T-cell (primary cell): ENCODE measurements around the gene PLEKHN1. TPM values are rescaled to one million over a fixed set of nuclear protein-coding genes. Genes with fewer than 3 reads are reported as not detected.
A peak's percentile ranks its signal among the peaks of the same experiment; 100 is the strongest.

Experiments used
- ATAC-seq, 4 experiments: fragments of 200-7000 bp in 3 of 4; fragments of 150-1000 bp in 1 of 4; cut with Tn5 transposase; replicated peaks in 1 of 4; 1 replicate in 3 of 4; 2 replicates in 1 of 4; pipeline ENCODE4 v1.10.0; 2021; ENCODE audit warnings: moderate library complexity in 3 of 4, mild to moderate bottlenecking in 2 of 4, moderate number of reproducible peaks in 1 of 4
- CTCF ChIA-PET, 2 donors: fragments of 300-600 bp; sonication (Branson Sonifier 250); formaldehyde crosslinking; loops; one replicate each; lab custom pipeline; 2022; ENCODE audit warnings: antibody characterized with exemption in 2 of 2; lab: Charles Lee
- POLR2A ChIA-PET, 2 donors: fragments of 300-600 bp; sonication (Branson Sonifier 250); formaldehyde crosslinking; loops; one replicate each; lab custom pipeline; 2022; ENCODE audit warnings: antibody characterized with exemption in 2 of 2; lab: Charles Lee
- DNase-seq, 35 experiments: peaks; one replicate each; pipeline versions ENCODE4 v3.0.0 to v3.0.0-alpha.2; 2013 to 2023
- H3K27ac ChIP-seq: one replicate; pipeline ENCODE4 v1.5.1; 2013; ENCODE audit warnings: low read length
- H3K27me3 ChIP-seq, 2 experiments: replicated peaks in 1 of 2; 1 replicate in 1 of 2; 2 replicates in 1 of 2; pipeline versions ENCODE4 v1.6.1 to v1.7.0; 2013; ENCODE audit warnings: low read length in 1 of 2, mixed read lengths in 1 of 2; ENCODE audit not compliant: control insufficient read depth in 2 of 2, insufficient read depth in 2 of 2; ENCODE audit errors: extremely low read depth in 1 of 2
- H3K36me3 ChIP-seq, 2 donors: 1 replicate in 1 of 2; 2 replicates in 1 of 2; pipeline versions ENCODE4 v1.6.1 to v1.7.0; 2013; ENCODE audit warnings: low read length in 1 of 2; ENCODE audit not compliant: control insufficient read depth in 2 of 2, insufficient read depth in 1 of 2; ENCODE audit errors: extremely low read depth in 1 of 2
- H3K4me1 ChIP-seq, 2 experiments: 1 replicate in 1 of 2; 2 replicates in 1 of 2; pipeline versions ENCODE4 v1.6.1 to v1.7.0; 2013; ENCODE audit warnings: low read length in 2 of 2, mixed read lengths in 1 of 2; ENCODE audit not compliant: insufficient read depth in 2 of 2, control insufficient read depth in 1 of 2; ENCODE audit errors: extremely low read depth in 1 of 2
- H3K4me3 ChIP-seq, 2 donors: 1 replicate in 1 of 2; 2 replicates in 1 of 2; pipeline versions ENCODE4 v1.5.1 to v1.7.0; 2013; ENCODE audit warnings: mild to moderate bottlenecking in 2 of 2, low read length in 1 of 2, moderate library complexity in 1 of 2; ENCODE audit not compliant: control insufficient read depth in 1 of 2; ENCODE audit errors: extremely low read depth in 1 of 2
- H3K9me3 ChIP-seq: 2 replicates; pipeline ENCODE4 v1.7.0; 2013
- H3K27ac Mint-ChIP-seq, 2 donors: one replicate each; pipeline ENCODE4 v1.8.0; 2020 to 2021; ENCODE audit warnings: mild to moderate bottlenecking in 2 of 2, mixed read lengths in 2 of 2
- H3K27me3 Mint-ChIP-seq, 2 donors: one replicate each; pipeline ENCODE4 v1.8.0; 2021 to 2022; ENCODE audit warnings: mixed read lengths in 2 of 2
- H3K36me3 Mint-ChIP-seq: one replicate; pipeline ENCODE4 v1.8.0; 2021; ENCODE audit warnings: mixed read lengths
- H3K4me1 Mint-ChIP-seq, 3 donors: one replicate each; pipeline ENCODE4 v1.8.0; 2020 to 2022; ENCODE audit warnings: mixed read lengths in 3 of 3, mild to moderate bottlenecking in 1 of 3
- H3K4me3 Mint-ChIP-seq, 3 donors: one replicate each; pipeline ENCODE4 v1.8.0; 2020 to 2022; ENCODE audit warnings: mild to moderate bottlenecking in 3 of 3, mixed read lengths in 3 of 3, moderate library complexity in 3 of 3
- H3K9me3 Mint-ChIP-seq, 3 donors: one replicate each; pipeline ENCODE4 v1.8.0; 2020 to 2022; ENCODE audit warnings: mixed read lengths in 3 of 3
- WGBS: methylation state at CpG from one replicate; pipeline ENCODE4 v1.1.5; 2013; ENCODE audit warnings: missing lambda C conversion rate; ENCODE audit not compliant: insufficient coverage; 5-methylcytosine and 5-hydroxymethylcytosine counted together
- total RNA-seq, 35 experiments: library from RNA in 6 of 35; stranded (reverse) in 6 of 35; fragments of 120-200 nt in 1 of 35; gene quantifications; one replicate each; pipeline versions ENCODE4 v1.2.1 to v1.2.4 and lab custom pipeline; 2013 to 2026

The PLEKHN1 gene
- total RNA-seq, 5 donors from 2014 or later (not counting 1 experiment from before 2014, with no cell fraction given): 0.30 to 9.9 (median 7.3) TPM

GRCh38 chr1:963746-964525, 2.3 kb upstream of the PLEKHN1 start:
- ATAC-seq (no peak), DNase-seq (no peak)
- WGBS: 97% methylated on average over 28 of the region's 47 CpGs
- H3K36me3 ChIP-seq: peaks cover 0 to 4% of the 10 kb centered on the region in 2 donors
- H3K27ac Mint-ChIP-seq: no peak overlapping the region
- POLR2A ChIA-PET: no interaction called here
- peak overlapping the region in 1 of 3 donors; percentile 6 for H3K4me3 Mint-ChIP-seq
- H3K4me3 ChIP-seq: no peak overlapping the region
- peaks cover 0 to 38% of the 10 kb centered on the region in 2 experiments for H3K4me1 ChIP-seq
- CTCF ChIA-PET: no interaction called here
- H3K27me3 Mint-ChIP-seq: peaks cover 4% of the 10 kb centered on the region in 2 donors
- H3K9me3 ChIP-seq: no peaks in the 10 kb centered on the region
- no peaks in the 10 kb centered on the region for H3K36me3 Mint-ChIP-seq
- peaks cover 0 to 16% of the 10 kb centered on the region in 2 experiments for H3K27me3 ChIP-seq
- peaks cover 0 to 18% (median 16%) of the 10 kb centered on the region in 3 donors for H3K4me1 Mint-ChIP-seq
- no peaks in the 10 kb centered on the region for H3K9me3 Mint-ChIP-seq
- H3K27ac ChIP-seq: no peak overlapping the region

GRCh38 chr1:964691-965525, 1.4 kb upstream of the PLEKHN1 start:
- no peaks in the 10 kb centered on the region for H3K9me3 Mint-ChIP-seq
- Histone ChIP-seq H3K27ac (no peak overlapping the region), H3K9me3 (no peaks in the 10 kb centered on the region), H3K4me1 (peaks cover 0 to 32% of the 10 kb centered on the region in 2 experiments), H3K27me3 (peaks cover 0 to 18% of the 10 kb centered on the region in 2 experiments), H3K4me3 (no peak overlapping the region), H3K36me3 (peaks cover 0 to 4% of the 10 kb centered on the region in 2 donors)
- DNase-seq: no peak
- H3K27ac Mint-ChIP-seq: no peak overlapping the region
- H3K4me1 Mint-ChIP-seq: peaks cover 0 to 17% (median 16%) of the 10 kb centered on the region in 3 donors
- H3K4me3 Mint-ChIP-seq: peak overlapping the region in 1 of 3 donors; percentile 55
- H3K36me3 Mint-ChIP-seq: no peaks in the 10 kb centered on the region
- WGBS: 86% methylated on average over 17 of the region's 51 CpGs
- ATAC-seq: no peak
- ChIA-PET POLR2A (no interaction called here), CTCF (no interaction called here)
- H3K27me3 Mint-ChIP-seq: peaks cover 5 to 7% of the 10 kb centered on the region in 2 donors

GRCh38 chr1:965526-966134, 652 bp upstream of the PLEKHN1 start:
- Mint-ChIP-seq H3K9me3 (no peaks in the 10 kb centered on the region), H3K27ac (peak overlapping the region; percentile 11 to 59), H3K27me3 (peaks cover 5 to 7% of the 10 kb centered on the region in 2 donors), H3K4me1 (peaks cover 0 to 17% (median 16%) of the 10 kb centered on the region in 3 donors), H3K36me3 (no peaks in the 10 kb centered on the region), H3K4me3 (peak overlapping the region; percentile 41 to 68 (median 55))
- ATAC-seq (no peak), DNase-seq (no peak)
- peaks cover 0 to 25% of the 10 kb centered on the region in 2 experiments for H3K27me3 ChIP-seq
- H3K4me3 ChIP-seq: peak overlapping the region in 1 of 2 donors; percentile 66
- CTCF ChIA-PET: no interaction called here
- peaks cover 0 to 4% of the 10 kb centered on the region in 2 donors for H3K36me3 ChIP-seq
- peaks cover 0 to 28% of the 10 kb centered on the region in 2 experiments for H3K4me1 ChIP-seq
- POLR2A ChIA-PET: no interaction called here
- H3K27ac ChIP-seq: peak overlapping the region; percentile 47
- 73% methylated on average over 24 of the region's 26 CpGs for WGBS
- H3K9me3 ChIP-seq: no peaks in the 10 kb centered on the region

- Histone ChIP-seq H3K27me3 (peaks cover 0 to 37% of the 10 kb centered on the region in 2 experiments), H3K9me3 (no peaks in the 10 kb centered on the region), H3K27ac (peak overlapping the region; percentile 47), H3K4me3 (peak overlapping the region; percentile 53 to 66), H3K4me1 (peaks cover 0 to 21% of the 10 kb centered on the region in 2 experiments), H3K36me3 (peaks cover 0 to 4% of the 10 kb centered on the region in 2 donors)
- ChIA-PET CTCF (interaction anchor here in 1 of 2 donors (0.6 to 0.8 kb wide), 2 partner anchors 25 to 46 kb away, joined by 5 read pairs; partner anchors contain the start of gene ISG15), POLR2A (no interaction called here)
- Mint-ChIP-seq H3K4me1 (peaks cover 0 to 13% (median 12%) of the 10 kb centered on the region in 3 donors), H3K36me3 (no peaks in the 10 kb centered on the region), H3K4me3 (peak overlapping the region; percentile 71 to 85 (median 79)), H3K27me3 (peaks cover 7% of the 10 kb centered on the region in 2 donors), H3K9me3 (no peaks in the 10 kb centered on the region), H3K27ac (peak overlapping the region; percentile 69 to 82)
- DNase-seq: peak; percentile 33 to 85 (median 61)
- 1% methylated on average over 60 of the region's 60 CpGs for WGBS
- peak; percentile 89 to 92 (median 90) for ATAC-seq
These were observed 520 bp downstream of the PLEKHN1 start for GRCh38 chr1:966704-967300.

- POLR2A ChIA-PET: no interaction called here
These were observed 1.4 kb downstream of the PLEKHN1 start for GRCh38 chr1:967466-968343.

More at GRCh38 chr1:967466-968343, 1.4 kb downstream of the PLEKHN1 start:
- DNase-seq: no peak
- peak overlapping the region in 1 of 3 donors; percentile 71 for H3K4me3 Mint-ChIP-seq
- peaks cover 0 to 11% (median 11%) of the 10 kb centered on the region in 3 donors for H3K4me1 Mint-ChIP-seq
- H3K9me3 Mint-ChIP-seq: no peaks in the 10 kb centered on the region
- no peaks in the 10 kb centered on the region for H3K36me3 Mint-ChIP-seq
- H3K4me1 ChIP-seq: peaks cover 0 to 21% of the 10 kb centered on the region in 2 experiments
- H3K9me3 ChIP-seq: no peaks in the 10 kb centered on the region
- H3K36me3 ChIP-seq: peaks cover 0 to 4% of the 10 kb centered on the region in 2 donors
- H3K27me3 ChIP-seq: peaks cover 0 to 44% of the 10 kb centered on the region in 2 experiments
- peaks cover 7% of the 10 kb centered on the region in 2 donors for H3K27me3 Mint-ChIP-seq
- H3K27ac ChIP-seq: no peak overlapping the region
- H3K4me3 ChIP-seq: peak overlapping the region in 1 of 2 donors; percentile 66
- CTCF ChIA-PET: no interaction called here
- ATAC-seq: no peak
- H3K27ac Mint-ChIP-seq: no peak overlapping the region
- WGBS: 81% methylated on average over 18 of the region's 23 CpGs
